Uterus (tissue), 4 donors: Measurements from ENCODE around the gene RGS11. TPM values are rescaled to one million over a fixed set of nuclear protein-coding genes. Genes with fewer than 3 reads are reported as not detected.
A peak's percentile ranks its signal among the peaks of the same experiment; 100 is the strongest.

Experiments
- DNase-seq, 2 donors: peaks; one replicate each; pipeline ENCODE4 v3.0.0-alpha.2; 2019 to 2020
- H3K27ac ChIP-seq, 2 donors: fragments of 200-600 bp; sonication (generic); 1 replicate in 1 of 2; 2 replicates in 1 of 2; pipeline ENCODE4 v1.5.1; 2016 to 2018
- H3K27me3 ChIP-seq, 2 donors: fragments of 200-600 bp; sonication (generic); one replicate each; pipeline ENCODE4 v1.5.1; 2018 to 2019; ENCODE audit warnings: control low read depth in 1 of 2
- H3K36me3 ChIP-seq, 2 donors: fragments of 200-600 bp; sonication (generic); one replicate each; pipeline ENCODE4 v1.5.1; 2019; ENCODE audit warnings: control low read depth in 1 of 2
- H3K4me1 ChIP-seq, 2 donors: fragments of 200-600 bp; sonication (generic); one replicate each; pipeline ENCODE4 v1.5.1; 2018 to 2019; ENCODE audit warnings: control low read depth in 1 of 2
- H3K4me3 ChIP-seq, 2 donors: fragments of 200-600 bp; sonication (generic); 1 replicate in 1 of 2; 2 replicates in 1 of 2; pipeline ENCODE4 v1.5.1; 2018 to 2019; ENCODE audit warnings: mild to moderate bottlenecking in 1 of 2
- H3K9me3 ChIP-seq, 2 donors: fragments of 200-600 bp; sonication (generic); one replicate each; pipeline ENCODE4 v1.5.1; 2019; ENCODE audit warnings: control low read depth in 1 of 2
- CTCF ChIP-seq, 4 experiments: fragments of 200-600 bp in 2 of 4; fragments of 450-650 bp in 2 of 4; sonication (generic) in 2 of 4; IDR thresholded peaks; one replicate each; pipeline ENCODE4 v1.5.1; 2016 to 2019; ENCODE audit warnings: antibody characterized with exemption in 4 of 4, mild to moderate bottlenecking in 2 of 4, moderate library complexity in 1 of 4
- POLR2A ChIP-seq, 2 donors: fragments of 450-650 bp; IDR thresholded peaks; one replicate each; pipeline ENCODE4 v1.6.1; 2016; ENCODE audit warnings: antibody characterized with exemption in 2 of 2, mild to moderate bottlenecking in 1 of 2, moderate library complexity in 1 of 2
- intact Hi-C: fragments of 100-400 bp; cut with DNase I; formaldehyde crosslinking; loops from one replicate; pipeline ENCODE4 v1.15.1; 2023; ENCODE audit warnings: low total_unique reads
- total RNA-seq, 4 donors: library from RNA; depleted of rRNA in 3 of 4; stranded (reverse); fragments of >200 nt in 3 of 4; gene quantifications; one replicate each; pipeline versions ENCODE4 v1.1.0 to v1.2.4, GENCODE V29; 2014 to 2023
- donor health status: DM: yes; HTN: yes; CAD: no.

RGS11 gene
- 1 to 10 TPM in 3 of 4 donors, not detected in 1; 1.1 to 2.4 (median 2.3) TPM for total RNA-seq

- TF ChIP-seq CTCF (IDR thresholded peaks at IDR 0.05): no peak
- no peak for TF ChIP-seq POLR2A (IDR thresholded peaks at IDR 0.05)
- Histone ChIP-seq H3K4me3 (peak within 1 kb of the TSS; percentile 16 to 22), H3K27ac (no peak within 1 kb of the TSS), H3K27me3 (peaks cover 0 to 2% of the 10 kb centered on the region in 2 donors), H3K36me3 (no peaks in the 10 kb centered on the region), H3K4me1 (peaks cover 0 to 11% of the 10 kb centered on the region in 2 donors), H3K9me3 (no peaks in the 10 kb centered on the region)
- intact Hi-C loops: no loop called here
- no peak for DNase-seq
Observed at GRCh38 chr16:275786-276232, at the start of gene RGS11. Gene RGS11, minus strand, starts transcription at chr16:275944. Its CDS starts 33 bp downstream, at chr16:275911.

- intact Hi-C loops: no loop called here
- DNase-seq: no peak
- Histone ChIP-seq H3K4me1 (no peaks in the 10 kb centered on the region), H3K4me3 (no peak overlapping the region), H3K9me3 (no peaks in the 10 kb centered on the region), H3K36me3 (no peaks in the 10 kb centered on the region), H3K27me3 (no peaks in the 10 kb centered on the region), H3K27ac (no peak overlapping the region)
- TF ChIP-seq POLR2A (IDR thresholded peaks at IDR 0.05) (no peak), CTCF (IDR thresholded peaks at IDR 0.05) (no peak)
Observed at GRCh38 chr16:324451-325334, 48.9 kb upstream of the RGS11 start.

- no peaks in the 10 kb centered on the region for H3K9me3 ChIP-seq
- H3K4me1 ChIP-seq: no peaks in the 10 kb centered on the region
- H3K27ac ChIP-seq: no peak overlapping the region
- no peaks in the 10 kb centered on the region for H3K27me3 ChIP-seq
- no peak for DNase-seq
- intact Hi-C loops: no loop called here
- no peaks in the 10 kb centered on the region for H3K36me3 ChIP-seq
- no peak overlapping the region for H3K4me3 ChIP-seq
- TF ChIP-seq CTCF (IDR thresholded peaks at IDR 0.05) (no peak), POLR2A (IDR thresholded peaks at IDR 0.05) (no peak)
Observed at GRCh38 chr16:324201-324450, 48.4 kb upstream of the RGS11 start.

GRCh38 chr16:322476-323143, 46.9 kb upstream of the RGS11 start:
- TF ChIP-seq CTCF (IDR thresholded peaks at IDR 0.05) (no peak), POLR2A (IDR thresholded peaks at IDR 0.05) (no peak)
- H3K9me3 ChIP-seq: no peaks in the 10 kb centered on the region
- no peaks in the 10 kb centered on the region for H3K36me3 ChIP-seq
- H3K4me1 ChIP-seq: no peaks in the 10 kb centered on the region
- no peaks in the 10 kb centered on the region for H3K27me3 ChIP-seq
- intact Hi-C loops: no loop called here
- no peak overlapping the region for H3K4me3 ChIP-seq
- H3K27ac ChIP-seq: no peak overlapping the region
- DNase-seq: no peak

GRCh38 chr16:321532-321931, 45.8 kb upstream of the RGS11 start:
- no peaks in the 10 kb centered on the region for H3K4me1 ChIP-seq
- TF ChIP-seq CTCF (IDR thresholded peaks at IDR 0.05) (no peak), POLR2A (IDR thresholded peaks at IDR 0.05) (no peak)
- intact Hi-C loops: no loop called here
- no peaks in the 10 kb centered on the region for H3K36me3 ChIP-seq
- DNase-seq: no peak
- H3K9me3 ChIP-seq: no peaks in the 10 kb centered on the region
- H3K27me3 ChIP-seq: no peaks in the 10 kb centered on the region
- H3K4me3 ChIP-seq: no peak overlapping the region
- H3K27ac ChIP-seq: no peak overlapping the region
